Non-pigmented ciliary epithelial cell (primary cell): ENCODE measurements around the gene ATP7A.
"Not testable (repeated sequence)": the region's sequence is repeated elsewhere in the genome, so short reads cannot be mapped to it uniquely, and the experiment has no call there.

Experiments used
- DNase-seq: peaks from one replicate; pipeline ENCODE4 v3.0.0-alpha.2; 2010; ENCODE audit warnings: low read depth

ATP7A gene

DNA sequence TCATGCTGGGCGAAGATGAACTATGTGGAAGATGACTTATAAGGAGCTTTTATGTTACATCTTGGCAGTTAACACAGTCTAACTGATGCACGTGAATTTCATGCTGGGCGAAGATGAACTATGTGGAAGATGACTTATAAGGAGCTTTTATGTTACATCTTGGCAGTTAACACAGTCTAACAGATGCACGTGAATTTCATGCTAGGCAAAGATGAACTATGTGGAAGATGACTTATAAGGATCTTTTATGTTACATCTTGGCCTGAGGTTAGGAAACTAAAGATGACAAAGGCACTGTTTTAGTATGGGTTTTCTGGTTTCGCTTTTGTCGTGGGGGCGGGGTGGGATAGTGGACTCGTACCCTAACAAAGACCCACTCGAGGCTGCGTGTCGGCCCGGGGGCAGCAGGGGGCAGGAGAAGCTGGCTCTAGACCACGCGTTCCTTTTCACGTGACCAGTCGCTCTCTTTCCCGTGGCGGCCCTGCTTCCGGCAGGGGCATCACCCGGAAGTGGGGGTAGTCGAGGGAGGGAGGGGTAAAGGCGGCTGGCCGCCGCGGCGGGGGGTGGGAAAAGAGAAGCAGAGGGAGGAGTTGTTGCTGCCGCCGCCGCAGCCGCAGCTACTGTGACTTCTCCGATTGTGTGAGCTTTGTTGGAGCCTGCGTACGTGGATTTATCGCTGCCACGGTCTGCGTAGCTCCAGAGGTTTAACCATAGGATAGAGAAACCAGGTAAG, at the start of gene ATP7A:
TSS of gene ATP7A (plus strand) at position 586 of the 733 bp plus-strand sequence. CDS start 60,949 bp downstream, outside the sequence.
- DNase-seq = peak; percentile 51

DNA sequence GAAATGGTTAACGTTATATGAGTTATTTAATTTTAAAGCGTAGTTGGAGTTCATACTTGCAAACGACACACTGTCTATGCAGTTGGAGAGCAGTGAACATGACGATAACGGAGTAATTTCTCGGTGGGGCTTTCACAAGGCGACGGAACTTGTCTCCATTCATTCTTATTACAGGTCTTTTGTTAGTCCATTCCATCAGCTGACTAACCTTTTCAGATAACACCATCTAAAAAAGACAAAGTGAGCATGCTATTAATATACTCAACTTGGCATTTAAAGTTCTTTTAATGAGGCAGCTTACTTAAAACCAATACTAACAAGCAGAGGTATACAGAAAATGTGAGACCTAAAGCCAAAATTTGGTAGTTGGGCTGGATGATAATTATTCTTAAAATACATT, 35.1 kb upstream of the ATP7A start:
- no peak for DNase-seq

DNA sequence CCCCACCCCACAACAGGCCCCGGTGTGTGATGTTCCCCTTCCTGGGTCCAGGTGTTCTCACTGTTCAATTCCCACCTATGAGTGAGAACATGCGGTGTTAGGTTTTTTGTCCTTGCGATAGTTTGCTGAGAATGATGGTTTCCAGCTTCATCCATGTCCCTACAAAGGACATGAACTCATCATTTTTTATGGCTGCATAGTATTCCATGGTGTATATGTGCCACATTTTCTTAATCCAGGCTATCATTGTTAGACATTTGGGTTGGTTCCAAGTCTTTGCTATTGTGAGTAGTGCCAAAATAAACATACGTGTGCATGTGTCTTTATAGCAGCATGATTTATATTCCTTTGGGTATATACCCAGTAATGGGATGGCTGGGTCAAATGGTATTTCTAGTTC, 29.1 kb upstream of the ATP7A start:
- DNase-seq = not testable (repeated sequence)

DNA sequence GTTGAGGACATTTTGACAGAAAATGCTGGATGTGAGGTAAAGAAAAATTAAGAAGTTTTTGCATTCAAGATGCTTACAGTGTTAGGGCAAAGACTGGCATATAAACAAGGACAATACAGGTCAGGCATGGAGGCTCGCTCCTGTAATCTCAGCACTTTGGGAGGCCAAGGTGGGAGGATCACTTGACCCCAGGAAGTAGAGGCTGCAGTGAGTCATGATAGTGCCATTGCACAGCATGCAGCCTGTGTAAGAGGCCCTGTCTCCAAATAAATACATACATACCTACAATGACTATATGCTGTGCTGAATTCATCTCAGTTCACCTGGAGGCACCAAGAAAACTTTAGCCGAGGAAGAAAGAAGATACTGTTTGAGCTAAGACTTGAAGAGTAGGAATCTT, 17.6 kb upstream of the ATP7A start:
- DNase-seq = no peak

DNA sequence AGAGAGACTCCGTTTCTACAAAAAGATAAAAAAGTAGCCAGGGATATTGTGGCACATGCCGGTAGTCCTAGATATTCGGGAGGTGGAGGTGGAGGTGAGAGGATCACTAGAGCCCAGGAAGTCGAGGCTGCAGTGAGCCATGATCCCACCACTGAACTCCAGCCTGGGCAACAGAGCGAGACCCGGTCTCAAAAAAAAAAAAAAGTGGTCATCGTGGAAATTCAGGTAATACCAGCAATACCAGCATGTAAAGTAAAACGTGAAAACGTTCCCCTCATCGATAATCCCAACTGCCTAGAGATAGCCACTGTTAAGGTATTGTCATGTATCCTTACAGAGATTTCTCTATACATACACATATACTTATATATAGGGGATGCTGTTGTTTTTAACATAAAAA, 16.8 kb upstream of the ATP7A start:
- no peak for DNase-seq

- DNase-seq = peak; percentile 85
Measured at GRCh38 chrX:77894921-77895886, 15.3 kb upstream of the ATP7A start, which contains the start of gene MAGT1. TSS of gene MAGT1 (minus strand) at chrX:77895435. CDS start at chrX:77895410, 25 bp downstream.

- peak; percentile 77 for DNase-seq
Measured at GRCh38 chrX:77899081-77899828, 11.2 kb upstream of the ATP7A start, which contains the start of gene COX7B. TSS of gene COX7B (plus strand) at chrX:77899468. CDS start at chrX:77899554, 86 bp downstream.

DNA sequence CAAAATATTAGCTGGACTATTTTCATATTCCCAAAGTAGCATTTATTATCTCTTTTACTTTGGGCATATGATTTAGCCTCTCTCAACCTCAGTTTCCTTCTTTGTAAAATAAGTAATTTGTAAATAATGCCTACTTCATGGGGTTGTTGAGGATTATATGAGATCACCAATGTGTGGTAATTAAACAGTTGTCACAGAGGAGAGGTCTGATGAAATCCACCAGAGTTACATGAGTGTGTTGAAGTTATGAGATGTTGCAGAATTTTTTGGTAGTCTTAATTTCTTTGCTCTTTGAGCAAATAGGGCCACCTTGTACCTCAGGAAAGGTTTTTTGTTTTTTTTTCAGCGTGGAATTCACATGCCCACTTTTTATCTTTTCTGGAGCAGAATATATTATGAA, 9.8 kb upstream of the ATP7A start:
- no peak for DNase-seq

GRCh38 chrX:77901506-77901905, 9.0 kb upstream of the ATP7A start:
- no peak for DNase-seq

DNA sequence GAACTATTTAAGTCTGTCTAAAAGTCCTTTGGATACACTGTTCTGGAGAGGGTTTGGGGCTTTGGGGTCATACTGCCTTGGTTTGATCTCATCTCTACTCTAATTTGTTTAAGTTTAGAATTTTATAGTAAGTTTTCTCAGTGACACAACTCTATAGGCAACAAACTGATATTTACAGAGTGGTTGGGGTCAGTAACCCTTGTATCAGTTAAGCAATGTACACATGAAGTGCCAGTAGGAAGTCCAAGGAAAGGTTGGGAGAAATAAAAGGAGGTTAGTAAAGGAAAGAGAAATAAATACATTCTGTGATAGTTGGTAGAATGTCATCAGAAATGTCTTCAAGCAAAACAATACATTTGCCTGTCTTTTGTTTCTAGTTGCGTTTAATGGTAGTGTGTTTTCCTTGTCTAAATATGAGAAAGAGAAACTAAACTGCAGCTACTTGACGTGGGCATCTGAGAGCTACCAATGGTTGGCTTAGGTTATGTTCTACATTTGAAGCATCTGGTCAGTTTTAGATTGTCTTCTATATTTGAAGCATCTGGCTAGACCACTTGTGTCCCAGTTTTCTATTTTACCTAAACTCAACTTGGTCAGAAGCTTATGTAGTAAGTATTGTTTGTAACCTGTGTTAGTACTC, 6.9 kb downstream of the ATP7A start:
- no peak for DNase-seq

GRCh38 chrX:77918568-77918967, 8.1 kb downstream of the ATP7A start:
- no peak for DNase-seq

DNA sequence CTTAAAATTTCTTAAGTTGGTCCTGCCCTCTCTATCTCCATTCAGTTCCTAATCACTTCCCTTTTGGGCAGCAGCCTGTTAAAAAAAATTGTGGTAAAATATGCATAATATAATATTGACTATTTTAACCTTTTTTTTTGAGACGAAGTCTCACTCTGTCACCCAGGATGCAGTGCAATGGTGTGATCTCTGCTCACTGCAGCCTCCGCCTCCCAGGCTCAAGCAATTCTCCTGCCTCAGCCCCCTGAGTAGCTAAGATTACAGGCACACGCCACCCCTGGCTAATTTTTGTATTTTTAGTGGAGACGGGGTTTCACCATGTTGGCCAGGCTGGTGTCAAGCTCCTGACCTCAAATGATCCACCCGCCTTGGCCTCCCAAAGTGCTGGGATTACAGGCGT, 8.9 kb downstream of the ATP7A start:
- DNase-seq = not testable (repeated sequence)

DNA sequence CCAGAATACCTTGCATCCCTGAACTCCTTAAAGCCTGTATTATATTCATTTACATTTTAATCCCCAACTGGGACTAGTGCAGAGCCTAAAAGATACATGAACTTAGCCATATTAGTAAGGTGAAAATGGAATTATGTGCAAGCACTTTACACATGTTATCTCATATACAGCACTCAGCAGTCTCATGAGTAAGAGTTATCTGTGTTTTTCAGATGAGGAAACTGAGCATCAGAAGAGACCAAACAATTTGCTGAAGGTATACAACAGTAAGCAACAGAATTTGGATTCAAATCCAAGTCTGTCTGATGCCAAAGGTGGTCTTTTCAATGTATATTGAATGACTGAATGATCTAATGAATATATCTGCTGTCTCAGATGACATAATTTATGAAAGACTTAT, 12.3 kb downstream of the ATP7A start:
- DNase-seq = no peak

GRCh38 chrX:77924320-77924859, 13.9 kb downstream of the ATP7A start:
- DNase-seq = no peak

DNA sequence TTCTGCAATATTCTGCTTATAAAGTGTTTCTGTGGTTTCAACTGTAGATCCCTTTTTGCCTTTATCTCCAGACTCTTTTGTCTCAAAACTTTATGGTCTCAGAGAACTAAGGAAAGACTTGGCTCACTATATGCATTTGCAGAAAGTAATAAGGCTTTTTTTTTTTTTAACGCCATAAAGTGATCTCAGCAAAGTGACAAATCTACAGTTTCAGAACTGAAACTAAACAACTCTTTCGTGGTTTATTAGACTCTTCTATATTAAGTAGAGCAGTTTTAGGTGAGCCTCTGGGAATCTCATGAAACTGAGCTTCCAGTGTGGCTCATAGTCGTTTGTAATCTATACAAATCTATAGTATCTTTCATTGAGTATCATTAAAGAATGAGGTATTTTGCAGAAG, 15.3 kb downstream of the ATP7A start:
- DNase-seq = no peak

DNA sequence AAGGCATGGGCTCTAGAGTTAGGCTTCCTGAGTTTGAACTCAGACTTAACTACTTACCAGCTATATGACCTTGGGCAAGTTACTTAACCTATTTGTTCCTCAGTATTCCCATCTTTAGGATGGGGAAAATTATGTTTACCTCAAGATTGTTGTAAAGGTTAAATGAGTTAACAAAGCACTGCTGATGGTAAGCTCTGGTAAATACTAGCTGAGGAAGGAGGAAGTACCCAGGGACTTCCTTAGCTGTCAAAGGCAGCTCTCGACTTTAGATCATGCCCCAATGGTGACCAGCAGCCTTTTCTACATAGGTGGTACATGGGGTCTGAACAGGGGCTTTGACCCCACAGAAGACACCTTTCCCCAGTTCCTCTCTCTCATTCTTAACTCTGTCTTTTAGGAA, 20.1 kb downstream of the ATP7A start:
- DNase-seq = no peak

DNA sequence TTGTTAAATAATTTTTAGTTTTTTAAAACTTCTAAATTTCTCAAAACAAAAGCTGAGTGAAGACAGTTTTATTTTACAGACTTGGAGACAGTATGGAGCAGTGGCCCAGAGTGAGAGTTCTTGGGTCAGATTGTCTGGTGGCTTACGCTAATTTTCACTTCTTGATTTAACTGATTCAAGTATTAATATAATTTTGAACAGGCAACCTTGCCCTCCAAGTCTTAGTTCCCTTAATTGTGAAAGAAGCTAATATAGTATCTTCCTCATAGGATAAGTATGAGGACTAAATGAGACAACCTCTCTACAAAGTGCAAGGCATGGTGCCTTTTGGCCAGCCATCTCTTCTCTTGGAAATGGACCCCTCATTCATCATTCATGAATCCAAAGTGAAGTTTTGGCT, 25.4 kb downstream of the ATP7A start:
- no peak for DNase-seq

GRCh38 chrX:77936299-77936698, 25.8 kb downstream of the ATP7A start:
- DNase-seq = no peak

GRCh38 chrX:77937291-77937690, 26.8 kb downstream of the ATP7A start:
- no peak for DNase-seq

GRCh38 chrX:77938083-77938680, 27.7 kb downstream of the ATP7A start:
- DNase-seq = no peak

GRCh38 chrX:77945031-77945430, 34.5 kb downstream of the ATP7A start:
- DNase-seq = not testable (repeated sequence)
